ENCODE measurements around the gene ADAM8.
"Not testable (repeated sequence)": the region's sequence is repeated elsewhere in the genome, so short reads cannot be mapped to it uniquely, and the experiment has no call there.

The ADAM8 gene

DNA sequence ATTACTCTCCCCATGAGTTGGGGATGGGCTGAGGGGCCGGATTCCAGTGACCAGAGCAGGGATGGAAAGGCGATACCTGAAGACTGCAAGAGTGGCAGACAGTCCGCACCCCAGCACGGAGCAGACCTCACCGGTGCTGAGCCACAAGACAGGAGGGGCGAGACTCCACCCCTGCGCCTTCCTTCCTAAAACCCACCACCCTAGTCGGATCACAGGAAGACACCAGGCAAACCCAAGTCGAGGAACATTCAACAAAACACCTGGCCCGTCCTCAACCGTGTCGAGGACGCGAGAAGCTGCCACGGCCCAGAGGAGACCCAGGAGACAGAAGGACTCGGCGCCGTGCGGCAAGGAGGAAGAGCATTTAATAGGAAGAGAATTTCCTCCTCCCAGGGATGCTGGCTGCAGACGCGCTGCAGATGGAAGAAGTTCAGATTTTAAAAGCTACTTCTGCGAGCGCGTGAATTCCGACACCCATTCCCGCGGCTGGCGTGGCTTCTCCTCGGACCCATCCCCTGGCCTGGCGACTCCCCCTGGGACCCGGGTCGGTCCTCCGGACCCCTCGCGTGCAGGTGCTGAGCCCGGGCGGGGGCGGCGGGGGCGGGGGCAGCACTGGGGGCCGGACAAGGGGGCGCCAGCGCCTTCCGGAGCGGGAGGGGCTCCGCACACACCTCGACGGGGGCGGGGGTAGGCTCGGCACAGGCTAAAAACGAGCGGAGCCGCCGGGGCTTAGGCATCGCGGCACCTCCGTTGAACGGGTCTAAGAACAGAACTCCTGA lies 47.2 kb downstream of the ADAM8 start:
- DNase-seq, result no peak

DNA sequence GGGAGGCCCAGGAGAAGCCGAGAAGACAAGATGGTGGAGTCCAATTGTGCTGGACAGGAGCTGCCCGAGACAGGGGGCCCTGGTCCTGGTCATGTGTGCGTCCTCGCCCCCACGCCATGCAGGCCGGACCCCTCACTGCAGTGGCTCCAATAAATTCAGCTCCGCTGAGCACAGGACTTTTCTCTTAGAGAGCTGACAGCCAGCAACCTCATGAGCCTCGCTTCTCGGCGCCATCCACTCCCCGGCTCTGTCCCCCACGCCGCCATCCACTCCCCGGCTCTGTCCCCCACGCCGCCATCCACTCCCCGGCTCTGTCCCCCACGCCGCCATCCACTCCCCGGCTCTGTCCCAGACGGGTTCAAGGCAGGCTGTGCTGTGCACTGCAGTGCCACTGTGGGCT lies 49.4 kb downstream of the ADAM8 start:
- DNase-seq, result no peak

DNA sequence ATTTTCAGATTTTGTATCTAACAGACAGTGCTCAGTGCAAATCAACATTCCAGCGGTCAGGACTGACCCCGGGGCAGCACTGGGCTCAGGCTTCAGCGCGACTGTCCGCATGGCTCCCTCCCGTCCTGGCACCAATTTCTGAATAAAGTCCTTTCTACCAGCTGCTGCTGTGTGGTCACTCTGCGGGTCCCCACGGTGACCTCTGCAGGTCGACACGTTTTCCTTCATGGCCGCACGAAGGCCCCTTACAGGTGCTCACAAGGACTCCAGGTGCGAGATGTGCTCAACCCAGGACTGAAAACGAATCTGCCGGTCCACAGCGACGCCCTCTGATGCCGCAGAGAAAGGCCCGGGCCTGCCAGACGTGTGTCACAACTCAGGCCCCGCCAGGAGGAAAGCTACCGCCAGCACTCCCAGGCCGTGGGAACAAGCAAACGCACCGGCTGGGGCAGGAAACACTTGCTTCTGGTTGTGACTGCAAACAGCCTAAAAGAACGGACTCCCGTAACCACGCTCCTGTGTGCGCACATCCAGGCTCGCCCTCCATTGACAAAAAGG lies 50.3 kb downstream of the ADAM8 start:
- no peak for DNase-seq

DNA sequence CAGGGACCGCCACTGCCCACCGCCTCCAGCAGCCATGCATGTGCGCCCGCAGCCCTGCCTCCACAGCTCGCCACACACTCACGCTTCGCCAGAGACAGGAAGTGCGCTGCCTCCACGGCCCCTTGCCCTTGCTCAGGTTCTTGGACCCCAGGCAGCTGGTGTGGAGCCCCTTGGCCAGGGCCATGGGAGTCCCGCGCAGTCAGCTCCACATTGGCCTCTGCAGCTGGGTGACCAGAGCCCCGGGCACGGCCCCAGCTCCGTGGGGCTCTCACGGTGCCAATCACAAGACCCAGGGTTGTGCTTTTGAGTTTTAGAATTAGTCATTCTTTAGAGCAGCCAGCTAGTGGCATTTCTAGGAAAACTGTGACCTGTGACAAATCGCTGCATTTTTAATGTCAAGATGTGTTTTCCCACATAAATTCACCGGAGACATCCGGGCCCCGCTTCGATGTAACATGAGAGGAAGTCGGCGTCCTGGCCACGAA lies 50.9 kb downstream of the ADAM8 start:
- DNase-seq, result no peak

DNA sequence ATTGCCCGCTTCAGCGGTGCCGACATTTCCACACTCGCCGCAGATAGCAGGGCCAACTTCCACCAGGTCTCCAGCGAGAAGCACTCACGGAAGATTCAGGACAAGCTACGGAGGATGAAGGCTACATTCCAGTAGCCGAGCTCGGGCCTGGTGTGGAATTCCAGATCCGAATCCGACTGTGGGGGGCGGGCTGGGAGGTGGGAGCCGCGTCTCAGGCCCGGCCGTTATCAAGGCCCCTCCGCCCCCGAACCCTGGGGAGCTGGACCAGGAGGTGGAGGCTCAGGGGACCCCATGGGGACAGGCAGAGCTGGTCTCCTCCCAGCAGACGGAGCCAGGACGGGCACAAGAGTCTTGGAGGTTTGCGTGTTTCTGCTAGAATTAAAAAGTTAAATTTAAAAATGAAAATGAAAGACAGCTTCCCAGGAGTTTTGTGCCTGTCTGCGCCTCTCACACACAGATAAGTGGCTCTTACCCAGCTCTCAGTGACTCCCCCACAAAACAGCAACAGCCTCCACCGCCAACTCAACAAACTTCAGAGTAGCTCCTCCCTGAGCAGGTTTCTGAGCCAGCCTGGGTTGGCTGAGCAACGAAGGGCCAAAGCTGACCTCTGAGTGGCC lies 51.8 kb downstream of the ADAM8 start:
- no peak for DNase-seq

DNA sequence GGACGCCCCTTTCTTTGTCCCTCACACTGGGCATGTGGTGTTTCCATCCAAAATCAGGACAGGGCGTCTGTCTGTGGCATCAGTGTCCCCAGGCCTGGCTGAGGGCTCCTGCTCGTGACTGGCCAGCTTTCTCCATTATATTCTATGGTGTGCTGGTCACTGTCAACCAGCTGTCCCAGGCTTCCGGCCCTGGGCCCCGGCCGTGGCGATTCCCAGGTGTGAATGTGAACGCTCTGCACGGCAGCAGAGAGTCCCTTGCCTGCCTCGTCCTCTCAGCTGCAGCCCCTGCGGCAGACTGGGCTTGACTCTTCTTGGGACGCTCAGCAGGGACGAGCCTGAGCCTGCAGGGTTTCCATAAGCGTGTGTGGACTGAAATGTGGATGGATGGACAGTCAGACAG lies 52.6 kb downstream of the ADAM8 start:
- no peak for DNase-seq

DNA sequence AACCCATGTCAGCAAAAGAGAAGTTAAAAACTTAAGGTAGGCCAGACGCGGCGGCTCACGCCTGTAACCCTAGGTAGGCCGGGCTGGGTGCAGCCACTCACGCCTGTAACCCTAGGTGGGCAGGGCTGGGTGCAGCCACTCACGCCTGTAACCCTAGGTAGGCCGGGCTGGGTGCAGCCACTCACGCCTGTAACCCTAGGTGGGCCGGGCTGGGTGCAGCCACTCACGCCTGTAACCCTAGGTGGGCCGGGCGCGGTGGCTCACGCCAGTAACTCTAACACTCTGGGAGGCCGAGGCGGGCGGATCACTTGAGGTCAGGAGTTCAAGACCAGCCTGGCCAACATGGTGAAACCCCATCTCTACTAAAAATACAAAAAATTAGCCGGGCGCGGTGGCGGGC lies 54.9 kb downstream of the ADAM8 start:
- DNase-seq, result not testable (repeated sequence)

DNA sequence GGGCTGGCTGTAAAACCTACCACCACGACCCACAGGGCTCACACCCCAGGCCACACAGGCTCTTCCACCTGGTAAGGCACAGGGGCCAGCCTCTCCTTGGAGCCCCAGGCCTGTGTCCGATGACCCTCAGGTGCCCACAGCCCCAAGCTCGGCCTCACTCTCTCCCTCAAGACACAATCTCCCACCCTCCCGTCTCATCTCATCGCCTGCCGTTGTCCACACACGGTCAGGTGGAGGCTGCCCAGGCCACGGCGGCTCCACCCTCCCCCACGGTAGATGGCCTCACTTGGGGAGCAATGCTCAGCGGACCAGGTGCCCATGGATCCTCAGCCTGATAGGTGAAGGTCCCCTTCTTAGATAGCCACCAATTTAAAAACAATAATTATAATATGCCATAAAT lies 55.3 kb downstream of the ADAM8 start:
- no peak for DNase-seq

DNA sequence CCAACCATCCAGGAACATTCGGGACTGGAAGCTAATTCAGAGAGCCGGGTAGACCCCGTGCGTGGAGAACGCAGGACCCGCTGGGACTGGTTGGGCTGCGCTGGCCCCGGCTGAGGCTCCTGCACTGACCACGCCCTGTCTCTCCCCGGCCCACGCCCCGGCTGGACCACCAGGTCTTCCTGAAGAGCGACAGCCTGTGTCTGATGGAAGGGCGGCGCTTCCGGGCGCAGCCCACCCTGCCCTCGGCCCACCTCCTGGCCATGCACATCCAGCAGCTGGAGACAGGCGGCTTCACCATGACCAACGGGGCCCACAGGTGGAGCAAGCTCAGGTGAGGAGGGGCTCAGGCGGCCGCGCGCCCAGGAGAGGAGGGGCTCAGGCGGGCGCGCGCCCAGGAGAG lies 56.9 kb downstream of the ADAM8 start:
- DNase-seq, result no peak

DNA sequence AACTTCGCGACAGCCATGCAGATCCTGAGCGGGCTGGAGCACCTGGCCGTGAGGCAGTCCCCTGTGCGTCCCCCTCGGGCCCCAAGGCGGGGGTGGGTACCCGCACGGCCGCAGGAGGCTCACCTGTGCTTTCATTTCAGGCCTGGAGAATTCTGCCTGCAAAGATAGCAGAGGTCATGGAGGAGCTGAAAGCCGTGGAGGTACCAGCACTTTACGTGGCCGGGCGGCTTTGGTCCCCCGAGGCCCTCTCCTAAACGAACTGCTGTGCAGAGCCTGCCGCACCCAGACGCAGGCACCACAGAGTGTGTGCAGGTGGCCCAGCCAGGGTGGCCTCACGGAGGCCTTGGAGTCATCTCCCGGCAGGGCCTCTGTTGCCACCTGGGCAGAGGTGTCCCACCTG lies 57.8 kb downstream of the ADAM8 start:
- no peak for DNase-seq

DNA sequence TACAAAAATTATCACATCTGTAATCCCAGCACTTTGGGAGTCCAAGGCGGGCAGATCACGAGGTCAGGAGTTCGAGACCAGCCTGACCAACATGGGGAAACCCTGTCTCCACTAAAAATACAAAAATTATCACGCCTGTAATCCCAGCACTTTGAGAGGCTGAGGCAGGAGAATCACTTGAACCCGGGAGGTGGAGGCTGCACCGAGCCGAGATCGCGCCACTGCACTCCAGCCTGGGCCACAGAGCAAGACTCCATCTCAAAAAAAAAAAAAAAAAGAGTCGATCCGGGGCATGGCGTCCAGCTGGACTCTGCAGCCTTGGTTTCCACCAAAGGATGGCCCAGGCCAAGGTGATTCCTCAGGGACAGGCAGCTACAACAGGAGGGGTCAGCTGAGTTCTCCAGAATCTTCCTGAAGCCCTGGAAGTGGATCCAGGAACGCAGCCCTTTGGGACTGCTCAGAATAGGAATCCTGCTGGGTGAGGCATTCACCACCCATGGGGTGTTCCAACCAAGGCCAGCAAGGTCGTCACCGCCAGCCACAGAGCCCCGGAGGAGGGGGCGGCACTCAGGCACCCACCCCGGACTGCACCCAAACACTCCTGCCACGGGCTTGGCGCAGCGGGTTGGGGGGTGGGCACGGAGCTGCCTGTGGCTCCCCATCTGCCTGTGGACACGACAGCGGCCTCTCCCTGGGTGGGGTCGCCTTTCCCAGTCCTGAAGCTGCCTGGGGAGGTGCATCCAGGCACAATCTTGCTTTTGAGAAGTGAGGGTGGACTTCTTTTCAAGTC lies 58.7 kb downstream of the ADAM8 start:
- no peak for DNase-seq

DNA sequence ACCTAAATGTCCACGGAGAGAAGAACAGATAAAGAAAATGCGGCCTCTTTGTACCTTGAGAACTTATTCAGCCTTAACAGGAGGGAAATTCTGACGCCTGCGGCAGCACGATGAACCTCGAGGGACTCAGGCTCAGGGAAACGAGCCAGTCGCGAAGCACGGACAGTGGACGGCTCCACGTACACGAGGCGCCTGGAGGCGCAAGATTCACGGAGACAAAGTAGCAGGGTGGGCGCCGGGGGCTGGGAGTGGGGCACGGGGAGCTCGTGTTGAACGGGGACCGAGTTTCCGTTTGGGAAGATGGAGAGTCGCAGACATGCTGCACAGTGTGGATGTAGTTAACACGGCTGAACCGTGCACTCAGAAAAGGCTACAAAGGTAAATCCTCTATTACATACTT lies 59.9 kb downstream of the ADAM8 start:
- DNase-seq, result no peak

DNA sequence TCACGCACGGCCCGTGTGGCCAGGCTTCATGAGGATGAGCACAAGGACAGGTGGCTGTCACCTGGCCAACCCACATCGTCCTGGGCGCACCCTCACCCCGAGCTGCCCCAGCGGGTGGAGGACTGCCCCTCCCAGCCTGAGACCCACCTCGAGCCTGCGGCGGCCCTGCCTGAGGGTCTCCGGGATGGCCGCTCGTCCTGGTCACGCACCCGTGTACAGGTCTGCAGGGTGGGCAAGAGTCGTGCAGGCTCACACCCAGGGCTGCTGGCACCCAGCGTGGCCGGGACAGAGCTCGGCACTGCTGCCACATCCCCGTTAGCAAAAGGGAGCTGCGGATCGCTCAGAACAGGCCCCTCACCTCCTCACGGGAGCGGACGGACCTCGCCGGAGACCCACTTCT lies 61.1 kb downstream of the ADAM8 start:
- no peak for DNase-seq

DNA sequence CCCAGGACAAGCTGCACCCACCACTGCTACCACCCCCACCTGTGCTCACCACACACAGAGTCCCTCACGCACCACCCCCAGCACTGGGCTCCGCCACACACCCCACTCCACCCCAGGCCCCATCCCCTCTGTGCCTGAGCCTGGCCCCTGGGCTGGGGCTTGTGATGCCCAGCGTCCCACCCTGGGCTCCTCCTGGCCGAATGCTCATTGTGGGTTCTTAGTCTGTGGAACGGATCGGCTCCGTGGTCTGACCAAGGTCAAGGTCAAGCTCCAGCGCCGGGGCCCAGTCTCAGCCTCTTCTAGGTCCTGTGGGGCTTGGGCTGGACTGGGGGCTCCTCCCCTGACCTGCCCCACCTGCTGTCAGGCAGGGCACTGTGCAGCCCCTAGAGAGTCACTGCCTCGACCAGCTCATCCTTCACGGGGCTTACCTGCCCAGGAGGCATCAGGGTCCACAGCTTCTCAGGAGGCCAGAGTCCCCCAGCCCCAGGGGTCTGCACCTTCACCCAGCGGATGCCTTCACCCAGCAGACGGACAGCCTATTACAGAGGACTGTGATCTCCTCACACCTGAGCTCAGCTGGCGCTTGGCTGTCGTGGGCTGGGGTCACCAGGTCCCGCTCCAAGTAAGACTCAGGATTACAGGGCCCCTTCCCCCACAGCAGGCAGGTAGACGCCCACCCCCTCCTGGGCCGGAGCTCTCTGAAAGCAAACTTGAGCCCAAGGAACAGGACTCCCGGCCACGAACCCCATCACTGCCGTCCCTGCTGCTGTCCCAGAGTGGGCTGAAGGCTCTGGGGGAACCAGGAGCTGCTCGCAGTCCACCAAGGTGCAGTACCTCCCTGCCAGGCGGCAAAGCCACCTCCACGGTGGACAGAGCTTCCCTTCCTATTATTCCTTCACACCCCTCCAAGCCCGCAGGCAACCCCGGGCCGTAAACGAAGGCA lies 61.9 kb downstream of the ADAM8 start:
- no peak for DNase-seq

DNA sequence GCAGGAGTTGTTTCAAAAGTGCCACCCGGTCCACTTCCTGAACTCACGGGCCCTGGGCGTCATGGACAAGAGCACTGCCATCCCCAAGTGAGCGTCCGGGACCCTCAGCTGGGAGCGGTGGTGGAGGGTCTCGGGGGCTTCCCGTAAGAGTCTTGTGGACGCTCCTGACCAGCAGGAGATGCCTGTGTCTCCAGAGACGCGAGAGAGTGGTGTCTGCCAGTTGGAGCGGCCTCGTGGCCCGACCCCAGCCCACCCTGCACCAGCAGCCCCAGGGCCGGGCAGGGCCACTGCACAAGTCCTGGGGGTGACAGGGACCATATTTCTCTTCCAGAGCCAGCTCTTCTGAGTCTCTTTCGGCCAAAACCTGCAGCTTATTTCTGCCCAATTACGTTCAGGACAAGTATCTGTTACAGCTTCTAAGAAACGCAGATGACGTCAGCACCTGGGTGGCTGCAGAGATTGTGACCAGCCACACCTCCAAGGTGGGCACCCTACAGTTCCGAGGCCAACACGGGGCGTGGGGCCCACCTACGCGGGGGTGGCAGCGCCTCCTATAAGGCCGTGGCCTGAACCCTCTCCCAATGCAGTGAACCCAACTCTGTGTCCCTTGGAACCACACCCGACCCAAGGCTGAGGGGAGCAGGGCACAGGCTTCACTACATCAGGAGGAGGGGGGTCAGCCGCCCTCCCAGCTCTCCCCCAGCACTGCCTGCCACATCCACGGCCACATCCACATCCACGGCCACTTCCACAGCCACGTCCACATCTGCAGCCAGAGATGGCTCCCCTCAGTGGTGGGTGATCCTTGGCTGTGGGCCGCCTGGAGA lies 62.8 kb downstream of the ADAM8 start:
- no peak for DNase-seq

DNA sequence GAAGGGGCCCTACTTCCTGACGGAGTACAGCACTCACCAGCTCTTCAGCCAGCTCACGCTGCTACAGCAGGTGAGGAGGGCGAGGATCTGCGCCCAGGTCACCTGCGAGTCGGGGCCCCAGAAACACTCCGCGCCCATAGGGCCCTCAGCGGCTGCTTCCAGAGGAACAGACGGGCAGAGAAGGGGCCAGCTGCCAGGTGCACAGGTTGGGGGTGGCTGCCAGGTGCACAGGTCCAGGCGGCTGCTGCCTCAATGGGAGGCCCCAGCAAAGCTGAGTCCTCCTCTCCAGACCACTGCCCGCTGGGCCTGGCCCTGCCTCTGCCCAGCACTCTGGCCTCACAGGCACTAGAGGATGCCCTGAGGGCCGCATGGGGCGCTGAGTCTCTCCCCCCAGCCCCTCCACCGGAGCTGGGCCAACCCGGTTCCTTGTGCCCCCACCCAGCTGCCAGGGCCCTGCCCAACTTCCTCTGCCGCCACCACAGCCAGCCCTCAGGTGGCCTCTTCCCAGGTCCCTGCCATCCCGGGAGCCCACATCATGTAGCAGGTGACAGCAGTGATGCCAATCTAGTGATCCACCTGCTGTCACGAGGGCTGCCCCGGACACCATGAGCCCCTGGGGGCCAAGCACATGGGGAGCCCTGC lies 63.7 kb downstream of the ADAM8 start:
- no peak for DNase-seq

All from stimulated activated CD4-positive, alpha-beta T cell treated with anti-CD3 and anti-CD28 coated beads, Interleukin-4, amount 100 ng/mL, for 1 hour (primary cell).